Inflammatory macrophage treated with lipopolysaccharide for 1 hour (primary cell): ENCODE results near the gene FAM162B.
"Not testable (repeated sequence)": the region's sequence is repeated elsewhere in the genome, so short reads cannot be mapped to it uniquely, and the experiment has no call there.

Experiments used
- DNase-seq, 2 donors: peaks; one replicate each; pipeline ENCODE4 v3.0.0-alpha.2; 2020 to 2022

FAM162B gene

DNA sequence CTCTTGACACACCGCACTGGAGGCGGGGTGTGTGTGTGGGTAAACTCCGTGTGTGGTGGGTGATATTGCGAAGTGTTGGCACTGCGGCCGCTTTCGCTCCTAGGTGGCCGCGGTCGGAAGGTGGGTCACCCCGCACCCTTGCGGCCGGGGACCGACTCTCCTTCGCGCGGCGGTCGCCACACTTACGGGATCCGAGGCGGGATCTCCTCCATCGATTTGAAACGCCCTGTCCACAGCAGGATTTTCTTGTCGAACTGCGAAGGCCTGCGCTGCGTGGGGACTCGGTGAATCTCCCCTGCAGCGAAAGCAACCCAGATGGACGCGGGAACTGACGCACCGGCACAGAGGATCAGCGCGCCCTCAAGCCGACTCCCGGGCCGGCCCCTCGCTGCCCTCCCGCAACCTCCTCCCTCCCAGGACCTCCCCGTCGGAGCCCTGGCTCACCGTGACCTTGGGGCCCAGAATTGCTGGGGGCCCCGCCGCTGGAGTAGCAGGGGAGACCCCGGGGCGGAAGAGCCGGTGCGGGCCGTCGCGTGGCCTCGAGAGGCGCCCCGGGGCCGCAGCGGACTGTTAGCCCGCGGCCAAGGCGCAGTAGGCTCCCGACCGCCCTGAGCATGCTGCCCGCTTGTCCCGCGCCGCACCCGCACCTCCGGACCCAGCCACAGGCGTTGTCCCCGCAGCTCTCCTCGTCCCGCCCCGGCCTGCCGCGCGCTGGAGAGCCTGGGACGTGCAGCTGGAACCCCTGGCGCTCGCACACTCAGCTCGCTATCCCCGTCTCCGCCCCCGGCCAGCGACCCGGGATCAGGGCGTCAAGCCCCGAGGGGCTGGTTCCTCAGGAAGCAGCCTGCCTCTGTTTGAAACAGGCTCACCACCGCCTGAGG, at the start of gene FAM162B:
TSS of gene FAM162B (minus strand) at position 759 of the 881 bp plus-strand sequence. CDS start at position 616, 143 bp downstream.
- no peak for DNase-seq

GRCh38 chr6:116812051-116812650, 46.6 kb upstream of the FAM162B start:
- no peak for DNase-seq

DNA sequence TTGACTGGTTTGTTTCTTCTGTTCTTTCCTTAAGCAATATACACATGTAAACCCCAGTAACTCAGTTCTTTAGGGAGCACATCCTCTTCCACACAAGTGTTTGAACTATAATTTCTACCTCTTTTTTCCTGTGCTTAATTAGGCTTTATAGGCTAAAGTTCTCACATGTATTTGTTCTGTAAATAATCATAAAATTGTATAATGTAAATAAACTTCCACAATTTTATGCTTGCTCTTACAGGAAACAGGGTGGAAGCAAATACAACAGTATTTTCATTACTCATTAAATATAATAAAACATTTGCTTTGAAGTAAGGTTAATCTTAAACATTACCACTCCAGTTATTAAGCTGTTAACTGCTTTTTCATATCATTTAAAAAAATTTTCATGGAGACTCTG, 36.5 kb upstream of the FAM162B start:
- DNase-seq = no peak

DNA sequence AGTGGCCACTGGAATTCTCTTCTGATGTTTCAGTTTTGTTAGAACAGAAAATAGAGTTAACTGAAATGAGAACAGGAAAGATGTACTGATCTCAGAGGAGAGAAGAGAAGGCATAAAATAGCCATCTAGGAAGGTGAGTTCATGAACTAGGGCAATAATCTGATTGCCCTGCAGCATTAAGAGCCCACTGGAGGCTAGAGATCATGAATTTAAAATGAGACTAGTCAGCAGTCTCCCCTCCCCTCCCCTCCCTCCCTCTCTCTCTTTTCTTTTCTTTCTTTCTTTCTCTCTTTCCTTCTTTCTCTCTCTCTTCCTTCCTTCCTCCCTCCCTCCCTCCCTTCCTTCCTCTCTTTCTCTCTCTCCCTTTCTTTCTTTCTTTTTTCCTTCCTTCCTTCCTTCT, 34.4 kb upstream of the FAM162B start:
- DNase-seq = no peak

DNA sequence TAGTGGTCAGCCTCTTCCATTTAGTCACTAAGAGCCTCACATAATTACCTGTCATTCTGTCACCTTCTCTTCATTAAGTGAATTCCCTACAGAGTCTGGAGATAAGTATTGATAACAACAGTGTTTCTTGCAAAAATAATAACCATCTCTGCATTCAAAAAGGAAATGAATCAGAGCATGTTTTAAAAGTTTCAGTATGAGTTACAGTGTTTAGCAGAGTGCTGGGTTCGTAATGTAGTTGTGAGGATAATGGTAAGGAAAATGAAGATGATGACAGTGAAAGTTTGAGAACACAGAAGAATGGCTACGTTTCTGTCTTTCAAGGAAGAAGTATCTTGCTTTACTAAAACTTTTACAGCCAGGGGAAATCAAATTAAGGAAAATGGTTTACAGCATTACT, 32.1 kb upstream of the FAM162B start:
- DNase-seq = no peak

DNA sequence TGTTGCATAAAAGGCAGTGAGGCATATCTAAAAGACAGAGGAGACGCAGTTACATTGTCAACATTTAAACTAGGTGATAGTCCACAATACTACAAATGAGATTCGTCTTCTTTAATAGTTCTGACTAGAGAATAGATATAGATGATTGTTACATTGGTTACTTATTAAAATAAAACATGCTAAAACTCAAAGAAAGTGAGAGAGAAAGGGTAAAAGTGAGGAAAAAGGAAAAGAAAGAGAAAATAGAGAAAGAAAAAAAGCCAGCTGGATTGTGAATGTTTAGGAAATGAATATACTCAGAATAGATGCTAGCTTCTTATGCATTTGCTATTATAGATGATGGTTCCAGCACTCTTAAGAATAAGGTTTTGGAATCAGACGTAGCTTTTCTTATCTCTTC, 27.7 kb upstream of the FAM162B start:
- DNase-seq = no peak

DNA sequence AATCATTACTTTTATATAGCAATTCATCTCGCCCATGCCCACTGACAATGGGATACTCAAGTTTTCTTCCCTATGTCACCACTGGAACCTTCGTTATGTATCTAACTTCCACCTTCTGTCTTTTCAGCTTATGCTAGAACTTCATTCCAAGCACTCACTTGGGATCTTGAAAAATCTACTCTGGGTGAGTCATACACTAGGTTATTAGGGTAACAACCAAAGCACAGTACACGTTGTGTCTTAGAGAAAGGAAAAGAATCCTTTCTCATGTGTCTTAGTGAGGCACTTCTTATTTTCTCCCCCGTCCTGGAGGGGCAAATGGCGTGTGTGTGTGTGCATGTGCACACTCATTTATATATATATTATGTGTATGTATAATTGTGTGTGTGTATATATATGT, 18.3 kb upstream of the FAM162B start:
- DNase-seq = no peak

DNA sequence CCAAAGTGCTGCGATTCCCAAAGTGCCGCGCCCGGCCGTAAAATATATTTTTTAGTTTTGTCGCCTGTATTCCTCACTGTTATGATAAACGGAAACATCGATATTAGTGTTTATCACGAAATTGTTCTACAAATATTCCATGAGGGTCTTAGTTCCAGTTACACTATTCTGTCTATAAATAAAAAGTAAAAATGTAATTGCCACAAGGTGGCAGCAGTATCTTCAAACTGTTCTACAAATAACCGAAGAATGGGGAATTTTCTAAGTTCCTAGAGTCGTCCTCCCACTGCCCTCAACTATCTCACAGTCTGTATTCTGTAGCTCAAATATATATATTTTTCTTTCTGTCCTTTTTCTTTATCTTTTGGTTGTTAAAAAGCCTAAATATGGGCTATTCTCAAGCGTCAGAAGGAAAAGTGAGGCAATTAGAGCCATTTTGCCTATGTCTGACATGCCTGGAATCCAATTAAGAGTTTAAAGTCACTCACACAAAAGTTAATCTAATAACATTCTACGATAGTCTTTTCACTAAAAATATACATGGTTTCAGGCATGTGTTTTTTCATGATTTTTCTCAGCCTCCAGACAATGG, 14.2 kb upstream of the FAM162B start:
- DNase-seq = peak; percentile 39 to 74

GRCh38 chr6:116773886-116774285, 8.4 kb upstream of the FAM162B start:
- no peak for DNase-seq

DNA sequence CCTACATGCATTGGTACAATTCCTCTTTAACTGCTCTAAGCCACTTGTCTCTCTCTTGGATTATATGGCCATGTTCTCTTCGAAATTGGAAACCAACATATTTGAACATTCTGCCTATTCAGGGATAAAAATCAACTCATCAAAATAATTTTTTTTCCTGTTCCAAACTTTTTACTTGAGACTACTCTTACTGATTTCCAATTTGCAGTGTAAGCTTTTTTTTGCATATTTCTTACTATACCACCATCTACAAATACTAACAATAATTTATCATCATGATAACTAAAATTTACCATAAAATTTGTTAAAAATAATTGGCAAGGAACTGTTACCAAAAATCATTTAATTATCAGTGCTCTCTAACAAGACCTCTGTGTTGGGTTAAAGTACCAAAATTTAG, 6.9 kb upstream of the FAM162B start:
- DNase-seq = no peak

GRCh38 chr6:116767715-116768114, 2.2 kb upstream of the FAM162B start:
- no peak for DNase-seq

DNA sequence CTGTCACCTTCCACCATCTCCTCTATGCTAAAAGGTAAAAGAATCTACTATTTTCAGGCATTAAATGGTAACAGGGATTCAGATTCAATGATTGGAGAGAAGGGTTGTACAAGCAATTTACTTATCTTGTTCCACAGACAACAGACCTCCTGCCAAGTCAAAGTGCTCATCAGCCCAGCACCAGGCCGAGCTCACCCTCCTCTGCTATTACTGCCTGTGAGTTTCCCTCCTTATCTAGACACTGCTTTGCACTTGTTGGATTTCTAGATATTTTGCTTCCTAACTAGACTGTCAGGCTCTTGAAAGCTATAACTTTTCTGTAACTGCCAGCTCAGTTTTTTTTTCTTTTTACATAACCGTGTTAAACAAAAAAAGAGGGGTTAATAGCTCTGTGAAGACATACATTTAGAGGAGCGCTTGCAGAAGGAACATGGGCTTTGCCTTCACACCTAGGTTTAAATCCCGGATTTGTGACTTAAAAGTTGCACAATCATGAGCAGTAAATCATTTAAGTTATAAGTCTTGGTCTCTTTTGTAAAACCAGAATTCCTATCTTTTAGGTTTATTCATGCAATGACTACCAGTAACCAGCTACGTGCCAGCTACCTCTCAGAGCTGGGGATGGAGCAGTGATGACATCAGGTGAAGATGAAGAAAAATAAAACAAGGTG, 1.1 kb upstream of the FAM162B start:
- no peak for DNase-seq

GRCh38 chr6:116764629-116764960, 924 bp downstream of the FAM162B start:
- no peak for DNase-seq

DNA sequence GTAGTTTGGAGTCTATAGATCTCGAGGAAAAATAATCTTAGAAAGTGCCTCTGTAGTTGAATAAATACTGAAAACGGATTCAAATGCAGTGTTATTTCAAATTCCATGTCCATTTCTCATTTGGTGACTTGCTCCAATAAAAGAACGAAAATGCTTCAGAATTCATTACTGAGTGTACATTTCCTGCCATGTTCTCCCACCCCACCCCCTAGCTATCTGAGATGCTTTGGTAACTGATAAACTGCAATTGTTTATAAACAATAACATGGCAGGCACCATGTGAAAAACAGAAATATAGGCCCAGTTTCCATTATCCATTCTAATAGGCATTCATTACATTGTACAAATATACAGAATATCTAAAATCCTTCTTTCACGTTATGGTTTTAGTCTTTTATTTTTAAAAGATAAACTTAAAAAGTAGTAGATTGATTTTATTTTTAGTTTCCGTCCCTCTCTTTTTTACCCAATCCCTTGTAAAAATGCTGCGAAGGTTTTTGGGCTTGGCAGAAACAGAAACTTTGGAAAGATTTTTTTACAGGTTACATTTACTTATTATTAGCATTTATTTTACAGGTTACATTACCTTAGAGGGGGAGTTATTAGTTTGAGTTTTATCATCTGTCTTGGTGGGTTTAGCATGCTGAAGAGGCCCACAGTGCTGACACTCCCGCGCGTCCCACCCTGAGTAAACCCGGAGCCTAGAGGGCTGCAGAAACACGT, 1.5 kb downstream of the FAM162B start:
- DNase-seq = no peak

GRCh38 chr6:116763048-116763447, 2.5 kb downstream of the FAM162B start:
- DNase-seq = no peak

GRCh38 chr6:116762235-116762634, 3.3 kb downstream of the FAM162B start:
- no peak for DNase-seq

DNA sequence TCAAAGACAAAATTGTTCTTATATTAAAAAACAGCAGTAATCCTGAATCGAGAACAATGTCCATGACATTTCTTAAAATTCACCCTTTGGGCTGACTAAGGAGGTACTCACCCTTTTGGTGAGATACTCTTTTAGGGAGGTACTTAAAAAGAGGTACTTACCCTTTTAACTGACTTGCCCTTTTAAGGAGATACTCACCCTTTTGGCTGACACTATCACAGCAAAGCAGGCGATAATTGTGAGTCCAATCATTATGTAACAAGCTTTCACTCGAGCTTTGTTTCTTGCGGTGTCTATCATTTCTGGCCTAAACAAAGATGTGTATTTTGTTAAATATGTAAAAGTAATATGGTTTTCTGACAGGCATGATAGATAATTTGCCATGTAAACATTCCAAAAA, 3.7 kb downstream of the FAM162B start:
- no peak for DNase-seq

DNA sequence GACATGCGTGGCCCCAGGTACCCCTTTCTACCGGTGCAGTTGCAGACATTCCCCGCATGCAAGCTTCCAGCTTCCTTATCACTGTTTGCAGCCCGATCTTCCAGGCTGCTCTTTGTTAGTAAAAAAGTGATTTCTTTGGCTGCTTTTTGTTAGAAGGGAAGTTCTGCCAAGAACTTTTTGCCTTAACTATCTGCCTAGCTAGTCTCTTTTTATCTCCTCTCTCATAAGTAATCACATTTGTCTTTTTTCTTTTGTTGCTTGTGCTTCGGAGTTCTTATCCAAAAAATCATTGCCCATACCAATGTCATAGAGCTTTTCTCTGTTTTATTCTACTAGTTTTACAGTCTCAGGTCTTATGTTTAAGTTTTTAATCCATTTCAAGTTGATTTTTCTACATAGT, 20.3 kb downstream of the FAM162B start:
- DNase-seq = no peak

- no peak for DNase-seq
Measured at GRCh38 chr6:116741571-116741970, 23.9 kb downstream of the FAM162B start.

- DNase-seq = not testable (repeated sequence)
Measured at GRCh38 chr6:116740486-116740885, 25.0 kb downstream of the FAM162B start.

- DNase-seq = no peak
Measured at GRCh38 chr6:116737004-116737403, 28.5 kb downstream of the FAM162B start.

DNA sequence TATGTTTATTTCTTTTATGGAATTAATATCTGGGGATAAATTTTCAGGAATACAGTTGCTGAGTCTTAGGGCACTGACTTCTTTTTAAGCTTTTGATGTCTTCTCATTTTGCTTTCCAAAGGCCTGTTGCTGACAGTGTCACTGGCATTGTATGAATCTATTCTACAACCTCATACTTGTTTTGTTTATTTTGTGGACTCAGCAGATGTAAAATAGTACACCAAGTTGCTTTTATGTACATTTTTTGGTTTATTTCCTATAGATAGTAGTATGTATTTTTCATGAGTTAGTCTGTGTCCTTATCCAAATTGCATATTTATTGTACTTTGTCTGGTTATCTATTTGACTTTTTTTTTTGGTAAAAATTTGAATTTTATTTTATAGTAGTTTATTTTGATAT, 35.0 kb downstream of the FAM162B start:
- DNase-seq = no peak

DNA sequence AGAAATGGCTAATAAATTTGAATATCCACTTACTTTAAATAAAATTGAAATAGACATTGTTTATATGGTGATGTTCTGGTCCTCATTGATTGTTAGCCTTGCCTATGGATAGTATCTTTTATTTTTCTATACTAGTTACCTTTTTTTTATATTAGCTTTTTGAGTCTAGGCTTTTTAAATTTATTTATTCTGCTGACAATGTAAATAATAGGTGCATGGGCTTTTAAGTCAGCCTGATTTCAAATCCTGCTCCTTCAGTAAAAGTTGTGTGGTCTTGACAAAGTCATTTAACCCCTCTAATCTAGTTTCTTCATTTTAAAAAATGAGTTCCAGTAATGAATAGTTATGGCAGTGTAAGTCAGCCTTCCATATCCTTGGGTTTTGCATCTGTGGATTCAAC, 38.6 kb downstream of the FAM162B start:
- no peak for DNase-seq
